ENCODE data around the gene OR51A2.

Gene OR51A2

GRCh38 chr11:4932751-4933150, 22.8 kb downstream of the OR51A2 start:
- no peak for DNase-seq (ENCODE audit: extremely low spot score)
- ChIA-PET CTCF (no interaction called here), POLR2A (no interaction called here)
- TF ChIP-seq BHLHE40 (IDR thresholded peaks at IDR 0.05; ENCODE audit: borderline replicate concordance) (no peak), PKNOX1 (IDR thresholded peaks at IDR 0.05) (no peak), HDGF (IDR thresholded peaks at IDR 0.05; ENCODE audit: borderline replicate concordance) (no peak), SP1 (IDR thresholded peaks at IDR 0.05) (no peak), L3MBTL2 (conservative IDR thresholded peaks at IDR 0.05) (no peak), NFRKB (IDR thresholded peaks at IDR 0.05) (no peak), FOXK2 (IDR thresholded peaks at IDR 0.05) (no peak), LEF1 (IDR thresholded peaks at IDR 0.05; ENCODE audit: borderline replicate concordance) (no peak), TARDBP (IDR thresholded peaks at IDR 0.05) (no peak), SUZ12 (IDR thresholded peaks at IDR 0.05) (no peak), ARNT (IDR thresholded peaks at IDR 0.05) (no peak), ZNF384 (IDR thresholded peaks at IDR 0.05) (no peak), CTBP1 (IDR thresholded peaks at IDR 0.05; ENCODE audit: borderline replicate concordance) (no peak), ELF4 (IDR thresholded peaks at IDR 0.05) (no peak), FOXM1 (IDR thresholded peaks at IDR 0.05; ENCODE audit: borderline replicate concordance) (no peak), FOXA1 (IDR thresholded peaks at IDR 0.05) (no peak)

- CTCF ChIA-PET, result no interaction called here
- DNase-seq (ENCODE audit: extremely low spot score), result no peak
- POLR2A ChIA-PET, result no interaction called here
- TF ChIP-seq NFRKB (IDR thresholded peaks at IDR 0.05) (no peak), ELF4 (IDR thresholded peaks at IDR 0.05) (no peak), SUZ12 (IDR thresholded peaks at IDR 0.05) (no peak), L3MBTL2 (conservative IDR thresholded peaks at IDR 0.05) (no peak), FOXK2 (IDR thresholded peaks at IDR 0.05) (no peak), CTBP1 (IDR thresholded peaks at IDR 0.05; ENCODE audit: borderline replicate concordance) (no peak)
These were observed 28.9 kb downstream of the OR51A2 start for GRCh38 chr11:4926608-4927007.

GRCh38 chr11:4924239-4924638, 31.3 kb downstream of the OR51A2 start, which contains the start of gene OR51G1:
Gene OR51G1 (minus strand): TSS chr11:4924339. CDS start chr11:4924339, 0 bp downstream.
- ChIA-PET CTCF (no interaction called here), POLR2A (no interaction called here)
- DNase-seq (ENCODE audit: extremely low spot score), result no peak
- TF ChIP-seq FOXK2 (IDR thresholded peaks at IDR 0.05), result no peak

- no peak for DNase-seq (ENCODE audit: extremely low spot score)
- POLR2A ChIA-PET, result no interaction called here
- TF ChIP-seq FOXK2 (IDR thresholded peaks at IDR 0.05) (no peak), ZNF384 (IDR thresholded peaks at IDR 0.05) (no peak), LEF1 (IDR thresholded peaks at IDR 0.05; ENCODE audit: borderline replicate concordance) (no peak), ARNT (IDR thresholded peaks at IDR 0.05) (no peak), SUZ12 (IDR thresholded peaks at IDR 0.05) (no peak), L3MBTL2 (conservative IDR thresholded peaks at IDR 0.05) (no peak), ELF4 (IDR thresholded peaks at IDR 0.05) (no peak), NFRKB (IDR thresholded peaks at IDR 0.05) (no peak), SP1 (IDR thresholded peaks at IDR 0.05) (no peak), FOXA1 (IDR thresholded peaks at IDR 0.05) (no peak), HDGF (IDR thresholded peaks at IDR 0.05; ENCODE audit: borderline replicate concordance) (no peak), PKNOX1 (IDR thresholded peaks at IDR 0.05) (no peak)
- CTCF ChIA-PET, result no interaction called here
These were observed 33.2 kb downstream of the OR51A2 start for GRCh38 chr11:4922304-4922703.

- DNase-seq (ENCODE audit: extremely low spot score), result no peak
- ChIA-PET CTCF (no interaction called here), POLR2A (no interaction called here)
- TF ChIP-seq BHLHE40 (IDR thresholded peaks at IDR 0.05; ENCODE audit: borderline replicate concordance) (no peak), TARDBP (IDR thresholded peaks at IDR 0.05) (no peak), PKNOX1 (IDR thresholded peaks at IDR 0.05) (no peak), SP1 (IDR thresholded peaks at IDR 0.05) (no peak), ARNT (IDR thresholded peaks at IDR 0.05) (no peak), HDGF (IDR thresholded peaks at IDR 0.05; ENCODE audit: borderline replicate concordance) (no peak), FOXM1 (IDR thresholded peaks at IDR 0.05; ENCODE audit: borderline replicate concordance) (no peak), LEF1 (IDR thresholded peaks at IDR 0.05; ENCODE audit: borderline replicate concordance) (no peak)
These were observed 33.7 kb downstream of the OR51A2 start for GRCh38 chr11:4921796-4922195.

- TF ChIP-seq BHLHE40 (IDR thresholded peaks at IDR 0.05; ENCODE audit: borderline replicate concordance), result no peak
- TF ChIP-seq L3MBTL2 (conservative IDR thresholded peaks at IDR 0.05), result no peak
- TF ChIP-seq TARDBP (IDR thresholded peaks at IDR 0.05), result no peak
- TF ChIP-seq CTBP1 (IDR thresholded peaks at IDR 0.05; ENCODE audit: borderline replicate concordance), result no peak
- TF ChIP-seq SUZ12 (IDR thresholded peaks at IDR 0.05), result no peak
- no peak for TF ChIP-seq SP1 (IDR thresholded peaks at IDR 0.05)
- TF ChIP-seq ARNT (IDR thresholded peaks at IDR 0.05), result no peak
- no peak for TF ChIP-seq FOXA1 (IDR thresholded peaks at IDR 0.05)
- ChIA-PET POLR2A (no interaction called here), CTCF (interaction anchor here (0.7 kb wide), 1 partner anchor 69 kb away, joined by 4 read pairs; no protein-coding TSS in a partner anchor)
- DNase-seq (ENCODE audit: extremely low spot score), result no peak
These were observed 36.3 kb downstream of the OR51A2 start, which contains the start of gene OR51G2 for GRCh38 chr11:4919250-4919649. Gene OR51G2 (minus strand): TSS chr11:4919350. CDS start chr11:4915663, 3,687 bp downstream.

- ChIA-PET POLR2A (no interaction called here), CTCF (no interaction called here)
- TF ChIP-seq CTBP1 (IDR thresholded peaks at IDR 0.05; ENCODE audit: borderline replicate concordance) (no peak), L3MBTL2 (conservative IDR thresholded peaks at IDR 0.05) (no peak), PKNOX1 (IDR thresholded peaks at IDR 0.05) (no peak), NFRKB (IDR thresholded peaks at IDR 0.05) (no peak), ELF4 (IDR thresholded peaks at IDR 0.05) (no peak), BHLHE40 (IDR thresholded peaks at IDR 0.05; ENCODE audit: borderline replicate concordance) (no peak), SUZ12 (IDR thresholded peaks at IDR 0.05) (no peak)
- DNase-seq (ENCODE audit: extremely low spot score), result no peak
These were observed 38.9 kb downstream of the OR51A2 start for GRCh38 chr11:4916581-4916980.

Measured in HEK293T (cell line).